SK-N-SH (cell line): Measurements from ENCODE around the gene PLOD2. TPM values are rescaled to one million over a fixed set of nuclear protein-coding genes. Genes with fewer than 3 reads are reported as not detected.

Experiments used
- CTCF ChIA-PET: fragments of 300-600, 350-600 bp; formaldehyde crosslinking; extraction: SDS; loops from one replicate; lab custom pipeline; 2021; lab: Yijun Ruan, JAX
- POLR2A ChIA-PET: fragments of 350-600 bp; sonication (Branson Sonifier 250); formaldehyde crosslinking; extraction: SDS; loops from one replicate; lab custom pipeline; 2020; ENCODE audit warnings: antibody characterized with exemption, inconsistent platforms; lab: Yijun Ruan, JAX
- DNase-seq: peaks from one replicate; pipeline ENCODE4 v3.0.0; 2012
- H2AFZ ChIP-seq: fragments of 200-600 bp; sonication (generic); 2 replicates; pipeline ENCODE4 v1.8.1; 2016; ENCODE audit warnings: antibody characterized with exemption, mild to moderate bottlenecking, low read depth
- H3F3A ChIP-seq: fragments of 200-600 bp; sonication (generic); replicated peaks from 2 replicates; pipeline ENCODE3; 2016; ENCODE audit warnings: antibody characterized with exemption, mild to moderate bottlenecking; ENCODE audit not compliant: insufficient read depth
- H3K27ac ChIP-seq, 2 experiments: fragments of 200-500 bp in 1 of 2; fragments of 200-600 bp in 1 of 2; sonication (Bioruptor generic) in 1 of 2; sonication (generic), shearing (Covaris generic) in 1 of 2; 2 replicates each; pipeline versions ENCODE4 v1.5.1 to v1.6.1; 2014 to 2016; ENCODE audit warnings: low read depth in 2 of 2, inconsistent platforms in 1 of 2, low read length in 1 of 2, mild to moderate bottlenecking in 1 of 2, mixed read lengths in 1 of 2
- H3K27me3 ChIP-seq: fragments of 200-600 bp; sonication (generic), shearing (Covaris generic); 2 replicates; pipeline ENCODE4 v1.6.1; 2016; ENCODE audit warnings: mixed run types; ENCODE audit not compliant: insufficient read depth
- H3K36me3 ChIP-seq, 2 experiments: fragments of 200-500 bp in 1 of 2; fragments of 200-600 bp in 1 of 2; sonication (Bioruptor generic) in 1 of 2; sonication (generic) in 1 of 2; replicated peaks in 1 of 2; 2 replicates each; pipeline versions ENCODE3 to v1.5.1; 2014 to 2016; ENCODE audit warnings: low read length in 1 of 2, mild to moderate bottlenecking in 1 of 2; ENCODE audit not compliant: insufficient read depth in 2 of 2, control insufficient read depth in 1 of 2
- H3K4me1 ChIP-seq, 2 experiments: fragments of 200-500 bp in 1 of 2; fragments of 200-600 bp in 1 of 2; sonication (Bioruptor generic) in 1 of 2; sonication (generic), shearing (Covaris generic) in 1 of 2; 2 replicates each; pipeline versions ENCODE4 v1.5.1 to v1.6.1; 2014 to 2016; ENCODE audit warnings: low read depth in 1 of 2, low read length in 1 of 2, mixed run types in 1 of 2; ENCODE audit not compliant: insufficient read depth in 2 of 2, control insufficient read depth in 1 of 2
- H3K4me2 ChIP-seq: fragments of 200-600 bp; sonication (generic), shearing (Covaris generic); 2 replicates; pipeline ENCODE4 v1.6.1; 2017; ENCODE audit warnings: mixed run types
- H3K4me3 ChIP-seq, 2 experiments: fragments of 200-500 bp in 1 of 2; fragments of 200-600 bp in 1 of 2; sonication (Bioruptor generic) in 1 of 2; sonication (generic), shearing (Covaris generic) in 1 of 2; 2 replicates each; pipeline versions ENCODE4 v1.5.1 to v1.8.1; 2014 to 2016; ENCODE audit warnings: low read depth in 2 of 2, inconsistent platforms in 1 of 2, low read length in 1 of 2, mild to moderate bottlenecking in 1 of 2, mixed read lengths in 1 of 2, moderate library complexity in 1 of 2
- H3K79me2 ChIP-seq: fragments of 200-600 bp; sonication (generic); 2 replicates; pipeline ENCODE4 v1.8.1; 2017; ENCODE audit warnings: mild to moderate bottlenecking; ENCODE audit not compliant: insufficient read depth
- H3K9ac ChIP-seq: fragments of 200-600 bp; sonication (generic); 2 replicates; pipeline ENCODE4 v1.6.1; 2017; ENCODE audit warnings: mixed run types
- H3K9me2 ChIP-seq: fragments of 200-600 bp; sonication (generic); 2 replicates; pipeline ENCODE4 v1.6.1; 2017; ENCODE audit warnings: mixed run types
- H3K9me3 ChIP-seq: fragments of 200-600 bp; sonication (generic); 2 replicates; pipeline ENCODE4 v1.6.1; 2017; ENCODE audit warnings: mixed run types, mild to moderate bottlenecking, moderate library complexity
- H4K20me1 ChIP-seq: fragments of 200-600 bp; sonication (generic); 2 replicates; pipeline ENCODE4 v1.6.1; 2017; ENCODE audit warnings: mild to moderate bottlenecking, mixed run types; ENCODE audit not compliant: insufficient read depth
- CHD2 ChIP-seq: fragments of 150-350 bp; IDR thresholded peaks from 2 replicates; pipeline ENCODE4 v1.6.1; 2018; ENCODE audit warnings: low read length; ENCODE audit not compliant: partially characterized antibody
- CTCF ChIP-seq: fragments of 200-600 bp; sonication (generic); IDR thresholded peaks from 2 replicates; pipeline ENCODE4 v1.6.1; 2017; ENCODE audit warnings: antibody characterized with exemption, mild to moderate bottlenecking, moderate library complexity
- ELF1 ChIP-seq: IDR thresholded peaks from 2 replicates; pipeline ENCODE4 v1.4.0; 2012
- EZH2phosphoT487 ChIP-seq: fragments of 200-600 bp; sonication (generic); IDR thresholded peaks from 2 replicates; pipeline ENCODE4 v1.6.1; 2017; ENCODE audit warnings: low read depth, mixed run types, mild to moderate bottlenecking, antibody characterized with exemption, moderate library complexity, borderline replicate concordance
- GATA2 ChIP-seq: sonication (generic); formaldehyde crosslinking; IDR thresholded peaks from 2 replicates; pipeline ENCODE4 v1.5.0; 2020; ENCODE audit warnings: mild to moderate bottlenecking, missing genetic modification reagents
- IRF3 ChIP-seq: fragments of 150-350 bp; IDR thresholded peaks from 2 replicates; pipeline ENCODE4 v1.6.1; 2016; ENCODE audit warnings: mild to moderate bottlenecking, low read depth, low read length
- MAX ChIP-seq: IDR thresholded peaks from 2 replicates; pipeline ENCODE4 v1.4.0; 2012; ENCODE audit warnings: low read depth
- MEF2A ChIP-seq: IDR thresholded peaks from 2 replicates; pipeline ENCODE4 v1.4.0; 2012; ENCODE audit warnings: low read depth, borderline replicate concordance
- NFIC ChIP-seq: IDR thresholded peaks from 2 replicates; pipeline ENCODE4 v1.4.0; 2012; ENCODE audit warnings: borderline replicate concordance
- RCOR1 ChIP-seq: fragments of 150-350 bp; IDR thresholded peaks from 2 replicates; pipeline ENCODE4 v1.6.1; 2017; ENCODE audit warnings: antibody characterized with exemption, low read length
- RFX5 ChIP-seq: IDR thresholded peaks from 2 replicates; pipeline ENCODE4 v1.6.1; 2012; ENCODE audit warnings: mild to moderate bottlenecking, improper control_type of control experiment, low read length
- RXRA ChIP-seq: IDR thresholded peaks from 2 replicates; pipeline ENCODE4 v1.4.0; 2012; ENCODE audit warnings: low read depth, mild to moderate bottlenecking, borderline replicate concordance
- SIN3A ChIP-seq: IDR thresholded peaks from 2 replicates; pipeline ENCODE4 v1.6.1; 2012; ENCODE audit warnings: low read depth, mild to moderate bottlenecking, low read length, moderate library complexity, borderline replicate concordance
- TAF1 ChIP-seq: IDR thresholded peaks from 2 replicates; pipeline ENCODE4 v1.6.1; 2012; ENCODE audit warnings: low read depth, mild to moderate bottlenecking, low read length, moderate library complexity, borderline replicate concordance
- TCF12 ChIP-seq: IDR thresholded peaks from 2 replicates; pipeline ENCODE4 v1.4.0; 2012
- WGBS: methylation state at CpG from one replicate; pipeline ENCODE4 v1.1.6; 2017; ENCODE audit warnings: low lambda C conversion rate; 5-methylcytosine and 5-hydroxymethylcytosine counted together
- polyA plus RNA-seq, 3 experiments: library from polyadenylated mRNA; depleted of rRNA; stranded (reverse); fragments of >200 nt; gene quantifications; 2 replicates each; pipeline ENCODE4 v1.2.3, GENCODE V29; 2012
- TF ChIP-seq, protein P1 (sequence below): IDR thresholded peaks from 2 replicates; pipeline ENCODE4 v1.6.1; 2012; ENCODE audit warnings: mild to moderate bottlenecking, low read depth, low read length, moderate library complexity

PLOD2 gene
- polyA plus RNA-seq, 1 of the 3 experiments (the other 2 are of a cell fraction) = 0.58 TPM

- Histone ChIP-seq H2AFZ (no peak overlapping the region), H4K20me1 (no peaks in the 10 kb centered on the region), H3K27ac (no peak overlapping the region), H3K9ac (no peak overlapping the region), H3K9me2 (no peaks in the 10 kb centered on the region; the same call in 1 of the 2 replicates), H3K27me3 (no peaks in the 10 kb centered on the region), H3K4me3 (no peak overlapping the region), H3K4me1 (no peaks in the 10 kb centered on the region), H3F3A (no peaks in the 10 kb centered on the region), H3K36me3 (no peaks in the 10 kb centered on the region), H3K79me2 (no peaks in the 10 kb centered on the region), H3K4me2 (no peak overlapping the region), H3K9me3 (no peaks in the 10 kb centered on the region)
- 17% methylated on average over 2 of the region's 2 CpGs for WGBS
- DNase-seq = no peak
- TF ChIP-seq MAX (no peak), RXRA (no peak), TCF12 (no peak), MEF2A (no peak), CTCF (no peak), EZH2phosphoT487 (no peak), SIN3A (no peak), GATA2 (CRISPR knock-in tag) (no peak), TAF1 (no peak), RCOR1 (no peak)
- TF ChIP-seq, protein P1, sequence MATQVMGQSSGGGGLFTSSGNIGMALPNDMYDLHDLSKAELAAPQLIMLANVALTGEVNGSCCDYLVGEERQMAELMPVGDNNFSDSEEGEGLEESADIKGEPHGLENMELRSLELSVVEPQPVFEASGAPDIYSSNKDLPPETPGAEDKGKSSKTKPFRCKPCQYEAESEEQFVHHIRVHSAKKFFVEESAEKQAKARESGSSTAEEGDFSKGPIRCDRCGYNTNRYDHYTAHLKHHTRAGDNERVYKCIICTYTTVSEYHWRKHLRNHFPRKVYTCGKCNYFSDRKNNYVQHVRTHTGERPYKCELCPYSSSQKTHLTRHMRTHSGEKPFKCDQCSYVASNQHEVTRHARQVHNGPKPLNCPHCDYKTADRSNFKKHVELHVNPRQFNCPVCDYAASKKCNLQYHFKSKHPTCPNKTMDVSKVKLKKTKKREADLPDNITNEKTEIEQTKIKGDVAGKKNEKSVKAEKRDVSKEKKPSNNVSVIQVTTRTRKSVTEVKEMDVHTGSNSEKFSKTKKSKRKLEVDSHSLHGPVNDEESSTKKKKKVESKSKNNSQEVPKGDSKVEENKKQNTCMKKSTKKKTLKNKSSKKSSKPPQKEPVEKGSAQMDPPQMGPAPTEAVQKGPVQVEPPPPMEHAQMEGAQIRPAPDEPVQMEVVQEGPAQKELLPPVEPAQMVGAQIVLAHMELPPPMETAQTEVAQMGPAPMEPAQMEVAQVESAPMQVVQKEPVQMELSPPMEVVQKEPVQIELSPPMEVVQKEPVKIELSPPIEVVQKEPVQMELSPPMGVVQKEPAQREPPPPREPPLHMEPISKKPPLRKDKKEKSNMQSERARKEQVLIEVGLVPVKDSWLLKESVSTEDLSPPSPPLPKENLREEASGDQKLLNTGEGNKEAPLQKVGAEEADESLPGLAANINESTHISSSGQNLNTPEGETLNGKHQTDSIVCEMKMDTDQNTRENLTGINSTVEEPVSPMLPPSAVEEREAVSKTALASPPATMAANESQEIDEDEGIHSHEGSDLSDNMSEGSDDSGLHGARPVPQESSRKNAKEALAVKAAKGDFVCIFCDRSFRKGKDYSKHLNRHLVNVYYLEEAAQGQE = no peak
- ChIA-PET POLR2A (no interaction called here), CTCF (interaction anchor here (1.1 kb wide), 1 partner anchor 118 kb away, joined by 3 read pairs; no protein-coding TSS in a partner anchor)
These were observed 89.4 kb downstream of the PLOD2 start for GRCh38 chr3:146071632-146072031.

DNA sequence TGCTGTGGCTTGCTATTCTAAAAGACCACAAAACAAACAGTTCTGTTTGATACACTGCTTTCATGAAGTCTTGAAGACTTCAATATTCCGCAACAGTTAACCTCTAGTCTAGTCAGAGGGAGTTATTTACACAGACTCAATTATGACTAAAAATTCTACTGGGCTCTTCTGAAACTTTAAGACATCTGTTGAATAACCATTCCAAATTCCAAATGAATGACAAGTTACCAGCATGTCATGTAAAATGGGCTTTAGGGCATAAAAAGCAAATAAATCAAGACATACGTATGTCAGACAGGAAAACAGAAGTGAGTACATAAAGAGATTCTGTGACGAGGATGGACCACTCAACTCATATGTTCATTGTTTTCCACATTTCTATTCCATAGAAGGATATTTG, 93.9 kb downstream of the PLOD2 start:
- H3F3A ChIP-seq = no peaks in the 10 kb centered on the region
- no peak for DNase-seq
- no peaks in the 10 kb centered on the region for H3K79me2 ChIP-seq
- no peaks in the 10 kb centered on the region for H3K9me2 ChIP-seq
- no peak overlapping the region for H3K27ac ChIP-seq
- no peaks in the 10 kb centered on the region for H3K9me3 ChIP-seq
- CTCF ChIA-PET = no interaction called here
- no peak overlapping the region for H3K4me3 ChIP-seq
- no peaks in the 10 kb centered on the region for H3K27me3 ChIP-seq
- H3K9ac ChIP-seq = no peak overlapping the region
- no peak overlapping the region for H2AFZ ChIP-seq
- no peaks in the 10 kb centered on the region for H3K36me3 ChIP-seq
- H3K4me2 ChIP-seq = no peak overlapping the region
- no peaks in the 10 kb centered on the region for H3K4me1 ChIP-seq
- POLR2A ChIA-PET = no interaction called here
- no peaks in the 10 kb centered on the region for H4K20me1 ChIP-seq
- WGBS = 20% methylated on average over 3 of the region's 3 CpGs
- TF ChIP-seq CTCF (no peak), MEF2A (no peak), RFX5 (no peak), ELF1 (no peak), CHD2 (no peak), IRF3 (no peak), RCOR1 (no peak), NFIC (no peak)
